Measurements from ENCODE around the gene TCF25. TPM values are rescaled to one million over a fixed set of nuclear protein-coding genes. Genes with fewer than 3 reads are reported as not detected.

The TCF25 gene
- total RNA-seq, 1 experiment from 2014 or later, result 141 TPM

GRCh38 chr16:89893642-89894548, 20.5 kb downstream of the TCF25 start:
- in situ Hi-C loops (cut with HindIII; ENCODE audit: low pct_unique_long_range_greater_than_20kb, low sequenced_read_pairs), result no loop called here
- DNase-seq (ENCODE audit: low read depth), result no peak

DNA sequence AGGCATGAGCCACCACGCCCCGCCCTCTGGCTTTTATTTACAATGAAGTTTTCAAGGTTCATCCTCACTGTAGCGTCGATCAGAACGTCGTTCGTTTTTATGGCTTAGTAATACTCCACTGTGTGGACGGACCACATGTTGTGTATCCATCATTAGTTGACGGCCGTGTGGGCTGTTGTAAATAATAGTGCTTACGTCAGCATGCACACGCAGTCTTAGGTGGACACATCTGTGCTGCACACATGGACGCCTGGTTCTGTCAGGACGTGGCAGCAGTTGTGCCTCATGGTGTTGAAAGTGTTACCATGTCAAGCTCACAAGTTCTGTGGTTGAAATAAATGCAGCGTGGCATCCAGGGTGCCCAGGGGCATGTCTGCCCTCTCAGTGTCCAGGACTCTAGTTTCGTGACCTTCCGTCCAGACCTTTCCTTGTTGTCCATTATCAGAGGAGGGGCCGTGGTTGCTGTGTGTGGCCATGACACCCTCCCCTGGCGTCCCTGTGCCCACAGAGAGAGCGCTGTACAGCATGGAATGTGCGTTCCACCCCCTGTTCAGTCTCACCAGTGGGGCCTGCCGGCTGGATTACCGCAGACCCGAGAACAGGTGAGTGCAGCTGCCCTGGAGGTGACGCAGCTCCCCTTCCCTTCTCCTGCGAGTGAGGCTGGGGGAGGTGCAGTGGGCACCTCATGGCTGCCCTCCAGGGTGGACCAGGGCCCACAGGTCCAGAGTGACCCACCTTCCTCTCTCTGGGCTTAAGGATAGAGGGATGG, 22.3 kb downstream of the TCF25 start:
- DNase-seq (ENCODE audit: low read depth), result no peak
- in situ Hi-C loops (cut with HindIII; ENCODE audit: low pct_unique_long_range_greater_than_20kb, low sequenced_read_pairs), result no loop called here

DNA sequence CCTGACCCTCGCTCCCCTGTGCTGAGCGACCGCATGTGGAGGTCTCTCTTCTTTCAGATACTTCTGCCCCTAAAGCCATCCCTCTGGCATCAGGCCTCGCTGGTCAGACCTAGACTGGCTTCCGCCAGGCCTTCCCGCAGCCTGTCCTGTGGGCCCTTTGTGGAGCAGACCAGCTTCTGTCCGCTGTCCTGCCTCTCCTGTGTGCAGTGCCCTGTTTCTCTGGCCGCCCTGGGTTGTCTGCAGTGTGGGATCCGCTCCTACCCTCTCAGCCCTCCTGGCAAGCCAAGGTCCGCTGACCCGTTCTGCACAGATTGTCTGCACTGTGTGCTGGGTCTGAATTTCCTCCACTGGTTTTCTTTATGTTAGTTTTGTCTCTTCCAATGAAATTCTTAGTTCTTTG, 23.8 kb downstream of the TCF25 start:
- in situ Hi-C loops (cut with HindIII; ENCODE audit: low pct_unique_long_range_greater_than_20kb, low sequenced_read_pairs), result no loop called here

GRCh38 chr16:89898201-89898967, 25.0 kb downstream of the TCF25 start:
- no peak for DNase-seq (ENCODE audit: low read depth)
- in situ Hi-C loops (cut with HindIII; ENCODE audit: low pct_unique_long_range_greater_than_20kb, low sequenced_read_pairs), result no loop called here

More for the DNA sequence above, 23.8 kb downstream of the TCF25 start:
- no peak for DNase-seq (ENCODE audit: low read depth)

- no peak for DNase-seq (ENCODE audit: low read depth)
- in situ Hi-C loops (cut with HindIII; ENCODE audit: low pct_unique_long_range_greater_than_20kb, low sequenced_read_pairs), result no loop called here
Measured at GRCh38 chr16:89899879-89900481, 26.6 kb downstream of the TCF25 start.

GRCh38 chr16:89900885-89901284, 27.5 kb downstream of the TCF25 start:
- DNase-seq (ENCODE audit: low read depth), result no peak
- in situ Hi-C loops (cut with HindIII; ENCODE audit: low pct_unique_long_range_greater_than_20kb, low sequenced_read_pairs), result no loop called here

DNA sequence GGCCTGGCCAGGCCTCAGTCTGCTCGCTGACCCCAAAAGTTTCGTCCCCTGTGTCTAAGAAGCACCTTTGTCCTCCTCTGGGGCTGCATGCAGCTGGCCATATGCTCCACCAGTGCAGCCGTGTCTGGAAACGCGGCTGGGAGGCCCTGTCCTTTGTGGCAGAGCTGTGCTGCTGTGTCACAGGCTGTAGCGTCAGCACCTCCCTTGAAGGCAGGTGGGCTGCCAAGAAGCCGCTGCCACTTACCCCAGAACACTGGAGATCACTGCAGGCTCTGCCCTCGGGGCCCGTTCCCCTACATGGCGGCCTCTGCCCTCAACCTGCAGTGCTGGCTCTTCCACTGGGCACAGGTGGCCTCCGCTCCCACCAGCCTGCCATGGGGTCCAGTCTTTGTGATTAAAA, 29.6 kb downstream of the TCF25 start:
- in situ Hi-C loops (cut with HindIII; ENCODE audit: low pct_unique_long_range_greater_than_20kb, low sequenced_read_pairs), result no loop called here
- DNase-seq (ENCODE audit: low read depth), result no peak

DNA sequence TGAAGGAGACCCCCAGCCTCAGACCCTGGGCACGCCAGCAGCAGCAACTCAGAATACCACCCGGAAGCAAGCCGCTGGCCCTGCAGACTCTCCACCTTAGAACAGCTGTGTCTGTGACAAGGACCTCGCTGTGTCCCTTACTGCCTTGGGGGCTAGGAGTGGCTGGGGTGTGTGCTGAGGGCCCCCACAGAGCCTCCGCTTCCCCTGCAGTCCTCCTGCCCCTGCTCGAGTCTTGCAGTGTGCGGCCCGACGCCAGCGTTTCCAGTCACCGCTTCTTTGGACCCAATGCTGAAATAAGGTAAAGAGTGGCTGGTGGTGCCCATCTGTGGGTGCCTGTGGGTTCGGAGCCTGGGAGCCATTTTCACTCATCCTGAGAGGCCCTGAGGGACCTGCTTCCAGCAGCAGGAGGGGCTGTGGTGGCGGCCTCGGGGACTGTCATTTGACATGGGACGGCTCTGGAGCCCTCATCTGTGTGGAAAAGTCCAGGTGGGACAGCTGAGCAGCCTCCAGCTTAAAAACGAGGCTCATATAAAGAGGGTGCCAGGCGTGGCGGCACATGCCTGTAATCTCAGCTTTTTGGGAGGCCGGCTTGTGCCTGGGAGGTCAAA, 30.6 kb downstream of the TCF25 start:
- in situ Hi-C loops (cut with HindIII; ENCODE audit: low pct_unique_long_range_greater_than_20kb, low sequenced_read_pairs), result no loop called here
- DNase-seq (ENCODE audit: low read depth), result no peak

- no peak for DNase-seq (ENCODE audit: low read depth)
- in situ Hi-C loops (cut with HindIII; ENCODE audit: low pct_unique_long_range_greater_than_20kb, low sequenced_read_pairs), result no loop called here
Measured at GRCh38 chr16:89904606-89905510, 31.5 kb downstream of the TCF25 start.

DNA sequence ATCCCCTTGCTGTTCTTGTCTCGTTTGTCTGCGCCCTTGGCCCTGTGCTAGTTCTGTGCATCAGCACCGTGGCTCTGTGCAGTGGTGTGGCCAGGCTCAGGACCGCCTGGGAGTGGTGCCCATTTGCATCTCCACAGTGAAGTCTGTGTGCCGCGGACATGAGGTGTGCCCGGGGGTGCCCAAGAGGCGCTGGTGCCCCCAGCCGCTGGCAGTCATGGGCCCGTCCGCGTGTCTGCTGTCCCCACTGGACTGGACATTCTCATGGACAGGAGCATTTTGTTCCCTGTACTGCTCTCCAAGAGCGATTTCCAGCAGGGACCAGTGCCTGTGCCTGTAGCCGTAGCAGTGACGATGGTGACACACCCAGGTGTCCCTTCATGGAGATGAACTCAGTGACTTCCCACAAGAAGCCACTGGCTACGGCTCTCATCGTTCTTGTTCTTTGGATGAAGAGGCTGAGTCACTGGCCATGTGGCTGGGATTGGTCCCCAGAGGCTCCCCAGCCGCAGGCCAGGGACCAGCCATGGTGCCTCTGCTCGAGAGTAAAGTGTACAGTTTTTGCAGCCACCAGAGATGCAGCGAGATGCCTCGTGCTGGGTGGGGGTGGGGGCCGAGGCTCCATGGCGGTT, 32.2 kb downstream of the TCF25 start:
- no peak for DNase-seq (ENCODE audit: low read depth)
- in situ Hi-C loops (cut with HindIII; ENCODE audit: low pct_unique_long_range_greater_than_20kb, low sequenced_read_pairs), result no loop called here

DNA sequence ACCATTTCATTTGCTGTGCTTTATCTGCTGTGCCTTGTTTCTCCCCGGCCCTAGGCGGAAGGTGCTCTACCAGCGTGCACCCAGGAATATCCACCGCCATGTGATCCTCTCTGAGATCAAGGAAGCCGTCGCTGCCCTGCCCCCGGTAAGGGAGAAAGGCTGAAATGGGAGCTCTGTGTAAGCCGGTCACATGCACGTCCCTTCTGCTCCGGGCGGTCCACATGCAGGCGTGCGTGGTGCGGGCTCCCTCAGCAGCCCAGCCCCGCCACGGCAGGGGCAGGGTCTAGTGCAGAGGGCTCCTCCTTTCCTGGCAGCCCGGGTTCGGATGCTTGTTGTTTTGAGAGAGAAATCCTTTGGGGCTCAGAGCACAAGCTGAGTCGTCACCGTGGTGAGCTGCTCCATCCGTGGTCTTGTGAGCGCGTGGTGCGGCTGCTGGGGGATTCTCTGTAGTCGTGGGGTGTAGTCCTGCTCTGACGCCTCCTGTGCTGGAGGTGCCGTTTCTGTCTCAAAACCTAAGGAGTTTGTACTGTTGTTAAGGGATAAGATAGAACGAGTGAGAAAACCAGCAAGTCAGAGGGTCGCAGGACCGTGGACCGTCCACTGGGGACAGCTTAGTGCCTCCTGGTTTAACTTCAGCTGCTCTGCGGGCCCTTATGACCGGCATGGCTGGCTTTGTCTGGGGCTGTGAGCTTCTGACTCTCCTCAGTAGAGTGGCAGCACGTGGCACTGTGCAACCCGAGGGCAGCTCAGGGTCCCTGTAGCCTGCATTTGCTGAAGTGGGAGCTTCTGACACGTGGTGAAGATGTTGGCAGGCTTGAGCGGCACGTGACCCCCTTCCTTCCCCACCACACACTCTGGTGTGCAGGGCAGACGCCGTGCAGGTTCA, 33.0 kb downstream of the TCF25 start:
- in situ Hi-C loops (cut with HindIII; ENCODE audit: low pct_unique_long_range_greater_than_20kb, low sequenced_read_pairs), result no loop called here
- DNase-seq (ENCODE audit: low read depth), result no peak

DNA sequence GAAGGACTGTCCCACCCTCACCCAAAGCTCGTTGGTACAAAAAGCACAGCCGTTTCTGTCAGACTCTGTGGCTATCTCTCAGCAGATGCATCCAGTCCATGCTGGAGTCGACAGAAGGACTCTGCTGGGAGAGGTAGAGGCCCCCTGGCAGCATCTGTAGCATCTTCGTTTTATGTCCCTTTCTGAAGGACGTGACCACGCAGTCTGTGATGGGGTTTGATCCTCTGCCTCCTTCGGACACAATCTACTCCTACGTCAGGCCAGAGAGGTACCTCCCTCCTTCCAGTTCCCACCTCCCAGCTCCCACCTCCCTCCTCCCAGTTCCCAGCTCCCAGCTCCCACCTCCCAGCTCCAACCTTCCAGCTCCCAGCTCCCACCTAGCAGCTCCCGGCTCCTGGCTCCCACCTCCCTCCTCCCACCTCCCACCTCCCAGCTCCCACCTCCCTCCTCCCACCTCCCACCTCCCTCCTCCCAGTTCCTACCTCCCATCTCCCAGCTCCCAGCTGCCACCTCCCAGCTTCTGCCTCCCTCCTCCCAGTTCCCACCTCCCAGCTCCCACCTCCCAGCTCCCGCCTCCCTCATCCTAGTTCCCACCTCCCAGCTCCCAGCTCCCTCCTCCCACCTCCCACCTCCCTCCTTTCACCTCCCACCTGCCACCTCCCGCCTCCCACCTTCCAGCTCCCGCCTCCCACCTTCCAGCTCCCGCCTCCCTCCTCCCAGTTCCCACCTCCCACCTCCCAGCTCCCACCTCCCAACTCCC, 33.8 kb downstream of the TCF25 start:
- no peak for DNase-seq (ENCODE audit: low read depth)
- in situ Hi-C loops (cut with HindIII; ENCODE audit: low pct_unique_long_range_greater_than_20kb, low sequenced_read_pairs), result no loop called here

DNA sequence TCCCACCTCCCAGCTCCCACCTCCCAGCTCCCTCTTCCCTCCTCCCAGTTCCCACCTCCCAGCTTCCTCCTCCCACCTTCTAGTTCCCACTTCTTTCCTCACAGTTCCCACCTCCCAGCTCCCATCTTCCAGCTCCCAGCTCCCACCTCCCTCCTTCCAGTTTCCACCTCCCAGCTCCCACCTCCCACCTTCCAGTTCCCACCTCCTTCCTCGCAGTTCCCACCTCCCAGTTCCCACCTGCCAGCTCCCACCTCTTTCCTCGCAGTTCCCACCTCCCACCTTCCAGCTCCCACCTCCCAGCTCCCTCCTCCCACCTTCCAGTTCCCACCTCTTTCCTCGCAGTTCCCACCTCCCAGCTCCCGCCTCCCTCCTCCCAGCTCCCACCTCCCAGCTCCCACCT, 34.8 kb downstream of the TCF25 start:
- DNase-seq (ENCODE audit: low read depth), result no peak
- in situ Hi-C loops (cut with HindIII; ENCODE audit: low pct_unique_long_range_greater_than_20kb, low sequenced_read_pairs), result no loop called here

- peak; percentile 55 for DNase-seq (ENCODE audit: low read depth)
- in situ Hi-C loops (cut with HindIII; ENCODE audit: low pct_unique_long_range_greater_than_20kb, low sequenced_read_pairs), result no loop called here
Measured at GRCh38 chr16:89909777-89910716, 36.7 kb downstream of the TCF25 start.

Data from Caki2 (cell line).